Vagina (tissue), 2 donors: ENCODE data around the gene LMO2.

ENCODE experiments used
- POLR2A ChIP-seq, 2 donors: fragments of 450-650 bp; IDR thresholded peaks; one replicate each; pipeline ENCODE4 v1.6.1; 2017; ENCODE audit warnings: antibody characterized with exemption in 2 of 2, mild to moderate bottlenecking in 2 of 2, moderate library complexity in 2 of 2
- POLR2AphosphoS5 ChIP-seq, 2 donors: sonication (generic); formaldehyde crosslinking; IDR thresholded peaks; one replicate each; pipeline ENCODE4 v1.9.0; 2017; ENCODE audit warnings: antibody characterized with exemption in 2 of 2, mild to moderate bottlenecking in 2 of 2, low read depth in 1 of 2; ENCODE audit not compliant: insufficient read depth in 1 of 2

- TF ChIP-seq POLR2AphosphoS5 (IDR thresholded peaks at IDR 0.05; ENCODE audit: insufficient read depth in 1 of 2, low read depth in 1 of 2) (no peak), POLR2A (IDR thresholded peaks at IDR 0.05) (no peak)
Observed at GRCh38 chr11:33866936-33867335, 24.9 kb downstream of the LMO2 start.
